ENCODE data around the gene PSMB7.

- no peak for TF ChIP-seq ZNF274 (IDR thresholded peaks at IDR 0.05; ENCODE audit: low read depth, low read length)
- no peak for TF ChIP-seq YY1 (IDR thresholded peaks at IDR 0.05; ENCODE audit: insufficient read depth, insufficient read length)
Observed at GRCh38 chr9:124423591-124423990, 8.3 kb upstream of the PSMB7 start.
